GM20000 (cell line): ENCODE measurements around the gene TMEM175.

Source experiments
- DNase-seq: peaks from one replicate; pipeline ENCODE4 v3.0.0; 2012; ENCODE audit warnings: low spot score
- CTCF ChIP-seq: IDR thresholded peaks from 2 replicates; pipeline ENCODE4 v1.5.1; 2012; ENCODE audit warnings: mild to moderate bottlenecking, control low read depth; ENCODE audit errors: extremely low read depth, missing control alignments

TMEM175 gene

GRCh38 chr4:950136-951020 is 18.1 kb downstream of the TMEM175 start:
- no peak for TF ChIP-seq CTCF
- DNase-seq, result no peak

GRCh38 chr4:951186-951585 is 18.9 kb downstream of the TMEM175 start:
- DNase-seq, result no peak
- no peak for TF ChIP-seq CTCF

GRCh38 chr4:951594-952468 is 19.6 kb downstream of the TMEM175 start:
- no peak for DNase-seq
- no peak for TF ChIP-seq CTCF

- TF ChIP-seq CTCF, result no peak
- no peak for DNase-seq
Measured at GRCh38 chr4:952881-953573, 20.8 kb downstream of the TMEM175 start.

GRCh38 chr4:953574-953915 is 21.3 kb downstream of the TMEM175 start:
- no peak for TF ChIP-seq CTCF
- no peak for DNase-seq

- TF ChIP-seq CTCF, result no peak
- DNase-seq, result no peak
Measured at GRCh38 chr4:954211-955020, 22.2 kb downstream of the TMEM175 start.
